Common myeloid progenitor, CD34-positive (primary cell): ENCODE measurements around the gene MRPL28.
A peak's percentile ranks its signal among the peaks of the same experiment; 100 is the strongest.

Experiments
- CTCF ChIA-PET: fragments of 350-600 bp; sonication (Branson Sonifier 250); formaldehyde crosslinking; loops from one replicate; lab custom pipeline; 2021; ENCODE audit warnings: antibody characterized with exemption; lab: Charles Lee
- POLR2A ChIA-PET: fragments of 350-600 bp; sonication (Branson Sonifier 250); formaldehyde crosslinking; loops from one replicate; lab custom pipeline; 2021; ENCODE audit warnings: antibody characterized with exemption; lab: Charles Lee
- DNase-seq, 3 donors: peaks; one replicate each; pipeline versions ENCODE4 v3.0.0 to v3.0.0-alpha.2; 2013
- H3K27ac ChIP-seq, 2 experiments: 1 replicate in 1 of 2; 2 replicates in 1 of 2; pipeline ENCODE4 v1.7.0; 2013; ENCODE audit warnings: inconsistent platforms in 2 of 2, low read length in 2 of 2, mild to moderate bottlenecking in 2 of 2, low read depth in 1 of 2, moderate library complexity in 1 of 2; ENCODE audit not compliant: severe bottlenecking in 2 of 2, insufficient read depth in 1 of 2, poor library complexity in 1 of 2
- H3K27me3 ChIP-seq, 5 experiments: replicated peaks in 2 of 5; 1 replicate in 3 of 5; 2 replicates in 2 of 5; pipeline versions ENCODE4 v1.6.1 to v1.7.0; 2013; ENCODE audit warnings: low read length in 4 of 5, mild to moderate bottlenecking in 2 of 5, moderate library complexity in 2 of 5, inconsistent platforms in 1 of 5; ENCODE audit not compliant: insufficient read depth in 5 of 5, control insufficient read depth in 4 of 5
- H3K36me3 ChIP-seq, 4 experiments: 1 replicate in 2 of 4; 2 replicates in 2 of 4; pipeline versions ENCODE4 v1.6.1 to v1.7.0; 2013; ENCODE audit warnings: low read length in 3 of 4, control low read depth in 1 of 4, mild to moderate bottlenecking in 1 of 4; ENCODE audit not compliant: control insufficient read depth in 4 of 4, insufficient read depth in 4 of 4
- H3K4me1 ChIP-seq, 4 experiments: 1 replicate in 3 of 4; 2 replicates in 1 of 4; pipeline versions ENCODE4 v1.6.1 to v1.7.1; 2013; ENCODE audit warnings: low read length in 3 of 4, mild to moderate bottlenecking in 3 of 4, control low read depth in 1 of 4, inconsistent platforms in 1 of 4, moderate library complexity in 1 of 4; ENCODE audit not compliant: control insufficient read depth in 4 of 4, insufficient read depth in 4 of 4; ENCODE audit errors: control extremely low read depth in 1 of 4
- H3K4me3 ChIP-seq, 7 experiments: 1 replicate in 4 of 7; 2 replicates in 3 of 7; pipeline versions ENCODE4 v1.5.1 to v1.7.0; 2013; ENCODE audit warnings: mild to moderate bottlenecking in 7 of 7, low read length in 6 of 7, moderate library complexity in 6 of 7, inconsistent platforms in 2 of 7, low read depth in 2 of 7, control low read depth in 1 of 7; ENCODE audit not compliant: insufficient read depth in 4 of 7, control insufficient read depth in 1 of 7; ENCODE audit errors: extremely low read depth in 1 of 7
- H3K9me3 ChIP-seq, 5 experiments: 1 replicate in 4 of 5; 2 replicates in 1 of 5; pipeline versions ENCODE4 v1.6.1 to v1.7.1; 2013; ENCODE audit warnings: low read length in 4 of 5, mild to moderate bottlenecking in 2 of 5, inconsistent platforms in 1 of 5, low read depth in 1 of 5, moderate library complexity in 1 of 5; ENCODE audit not compliant: control insufficient read depth in 4 of 5, insufficient read depth in 2 of 5; ENCODE audit errors: control extremely low read depth in 1 of 5
- WGBS: methylation state at CpG from one replicate; pipeline ENCODE4 v1.1.5; 2013; ENCODE audit not compliant: insufficient coverage; 5-methylcytosine and 5-hydroxymethylcytosine counted together

MRPL28 gene

GRCh38 chr16:359067-359763, 11.1 kb downstream of the MRPL28 start:
- peaks cover 0 to 15% (median 8%) of the 10 kb centered on the region in 4 experiments for H3K4me1 ChIP-seq
- H3K27ac ChIP-seq, result no peak overlapping the region
- no peak overlapping the region for H3K4me3 ChIP-seq
- 96% methylated on average over 13 of the region's 19 CpGs for WGBS
- H3K27me3 ChIP-seq, result peaks cover 0 to 9% (median 0%) of the 10 kb centered on the region in 5 experiments
- POLR2A ChIA-PET, result no interaction called here
- no peaks in the 10 kb centered on the region for H3K9me3 ChIP-seq
- no peak for DNase-seq
- no peaks in the 10 kb centered on the region for H3K36me3 ChIP-seq
- CTCF ChIA-PET, result no interaction called here

- DNase-seq, result no peak
- peaks cover 0 to 23% (median 15%) of the 10 kb centered on the region in 4 experiments for H3K4me1 ChIP-seq
- no peak overlapping the region for H3K4me3 ChIP-seq
- H3K9me3 ChIP-seq, result no peaks in the 10 kb centered on the region
- WGBS, result 97% methylated on average over 9 of the region's 12 CpGs
- ChIA-PET CTCF (interaction anchor here (1.2 to 1.3 kb wide), 2 partner anchors 9 to 48 kb away, joined by 3 to 4 read pairs; no protein-coding TSS in a partner anchor), POLR2A (no interaction called here)
- H3K27me3 ChIP-seq, result no peaks in the 10 kb centered on the region
- no peak overlapping the region for H3K27ac ChIP-seq
- no peaks in the 10 kb centered on the region for H3K36me3 ChIP-seq
Observed at GRCh38 chr16:356741-357140, 13.6 kb downstream of the MRPL28 start.

- DNase-seq, result peak in 2 of 3 donors; percentile 20 to 30
- Histone ChIP-seq H3K9me3 (no peaks in the 10 kb centered on the region), H3K27me3 (no peaks in the 10 kb centered on the region), H3K4me1 (peaks cover 0 to 32% (median 26%) of the 10 kb centered on the region in 4 experiments), H3K27ac (no peak overlapping the region), H3K36me3 (peaks cover 0 to 6% (median 2%) of the 10 kb centered on the region in 4 experiments), H3K4me3 (no peak overlapping the region)
- POLR2A ChIA-PET, result interaction anchor here (1.1 kb wide), 1 partner anchor 29 kb away, joined by 3 read pairs; no protein-coding TSS in a partner anchor
- WGBS, result 45% methylated on average over 10 of the region's 10 CpGs
- CTCF ChIA-PET, result interaction anchor here (1.8 kb wide), 1 partner anchor 290 kb away, joined by 4 read pairs; no protein-coding TSS in a partner anchor
Observed at GRCh38 chr16:354971-355461, 15.3 kb downstream of the MRPL28 start.

- Histone ChIP-seq H3K27ac (no peak overlapping the region), H3K36me3 (peaks cover 0 to 11% (median 4%) of the 10 kb centered on the region in 4 experiments), H3K4me3 (no peak overlapping the region), H3K9me3 (no peaks in the 10 kb centered on the region), H3K27me3 (no peaks in the 10 kb centered on the region), H3K4me1 (peaks cover 0 to 32% (median 26%) of the 10 kb centered on the region in 4 experiments)
- WGBS, result 98% methylated on average over 11 of the region's 12 CpGs
- ChIA-PET POLR2A (interaction anchor here (1.1 kb wide), 1 partner anchor 29 kb away, joined by 3 read pairs; no protein-coding TSS in a partner anchor), CTCF (interaction anchor here (0.6 to 1.8 kb wide), 2 partner anchors 126 to 289 kb away, joined by 3 to 4 read pairs; no protein-coding TSS in a partner anchor)
- DNase-seq, result no peak
Observed at GRCh38 chr16:354291-354881, 16.0 kb downstream of the MRPL28 start.

DNA sequence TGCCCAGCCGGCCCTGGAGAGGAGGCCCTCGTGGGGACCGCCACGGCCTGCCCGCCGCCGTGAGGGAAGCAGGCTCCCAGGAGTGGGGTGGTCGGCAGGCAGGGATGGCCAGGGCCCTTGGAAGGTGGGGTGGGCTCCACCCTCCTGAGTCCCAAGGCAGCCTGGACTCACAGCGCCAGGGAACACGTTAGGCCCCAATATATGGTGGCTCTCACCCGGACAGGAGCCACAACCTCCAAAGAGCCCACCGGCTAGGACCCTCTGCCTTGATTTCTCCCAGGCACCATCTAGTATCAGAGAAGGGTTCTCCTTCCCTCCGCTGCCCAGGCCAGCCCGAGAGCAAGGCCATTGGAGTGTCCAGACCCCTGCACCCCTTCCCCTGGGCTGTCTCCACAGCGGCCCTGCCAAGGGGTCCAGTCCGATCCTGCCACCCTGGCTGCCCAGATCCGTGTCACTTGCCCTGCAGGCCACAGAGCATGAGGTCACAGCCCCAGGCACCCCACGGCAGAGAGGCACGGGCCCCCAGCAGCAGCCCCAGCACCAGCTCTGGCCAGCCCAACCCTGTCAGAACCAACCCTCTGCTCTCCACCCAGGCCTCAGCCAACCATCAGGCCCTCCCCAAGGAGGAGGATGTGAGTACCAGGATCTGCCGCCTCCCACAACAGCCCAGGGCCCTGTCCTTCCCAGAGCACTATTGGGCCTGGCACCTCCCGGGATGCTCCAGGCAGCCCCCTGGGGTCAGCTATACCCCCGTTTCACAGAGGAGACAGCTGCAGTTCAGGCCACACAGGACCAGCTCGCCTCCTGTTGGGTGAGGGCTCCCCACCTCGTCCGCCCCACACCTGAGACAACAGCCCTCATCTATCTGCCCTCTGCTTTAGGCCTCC, 16.7 kb downstream of the MRPL28 start:
- Histone ChIP-seq H3K4me1 (peaks cover 0 to 36% (median 26%) of the 10 kb centered on the region in 4 experiments), H3K9me3 (no peaks in the 10 kb centered on the region), H3K4me3 (peak overlapping the region in 5 of 7 experiments; percentile 38 to 66 (median 59)), H3K27me3 (no peaks in the 10 kb centered on the region), H3K36me3 (peaks cover 0 to 12% (median 5%) of the 10 kb centered on the region in 4 experiments), H3K27ac (no peak overlapping the region)
- DNase-seq, result no peak
- POLR2A ChIA-PET, result no interaction called here
- CTCF ChIA-PET, result interaction anchor here (1.8 kb wide), 1 partner anchor 288 kb away, joined by 4 read pairs; no protein-coding TSS in a partner anchor
- WGBS, result 91% methylated on average over 17 of the region's 25 CpGs

DNA sequence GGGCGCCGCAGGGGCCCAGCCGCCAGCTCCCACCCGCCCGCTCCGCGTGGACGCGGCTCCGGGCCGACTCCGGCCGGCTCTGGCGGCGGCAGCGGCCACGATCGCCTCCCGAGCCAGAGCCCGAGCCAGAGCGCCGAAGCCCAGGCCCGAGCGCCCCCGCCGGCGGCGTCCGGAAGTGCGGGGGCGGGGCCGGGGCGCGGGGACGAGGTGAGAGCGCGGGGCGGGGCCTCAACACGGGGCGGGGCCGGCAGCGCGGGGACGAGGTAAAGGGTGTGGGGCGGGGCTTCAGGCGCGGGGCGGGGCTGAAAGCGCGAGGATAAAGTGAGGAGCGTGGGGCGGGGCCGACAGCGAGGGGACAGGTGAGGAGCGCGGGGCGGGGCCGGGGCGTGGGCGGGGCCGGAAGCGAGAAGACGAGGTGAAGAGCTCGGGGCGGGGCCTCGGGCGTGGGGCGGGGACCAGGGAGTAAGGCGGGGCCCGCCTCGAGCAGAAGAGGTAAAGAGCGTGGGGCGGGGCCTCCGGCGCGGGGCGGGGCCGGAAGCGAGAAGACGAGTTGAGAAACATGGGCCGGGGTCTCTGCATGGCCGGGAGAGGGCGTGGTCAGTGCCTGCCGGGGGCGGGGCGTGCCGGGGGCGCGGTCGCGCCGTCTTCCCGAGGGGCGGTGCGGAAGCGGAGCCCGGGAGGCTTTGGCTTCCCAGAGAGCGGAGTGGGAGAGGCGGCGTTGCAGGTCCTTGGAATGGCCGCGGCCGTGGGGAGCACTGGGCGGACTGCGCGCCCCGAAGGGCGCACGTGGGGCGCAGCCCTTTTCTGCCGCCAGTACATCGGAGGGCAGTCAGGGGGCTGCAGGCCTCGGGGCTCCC, 17.6 kb downstream of the MRPL28 start, which contains the start of gene AXIN1:
Gene AXIN1, minus strand, starts transcription at position 177 of the 857 bp plus-strand sequence. CDS start 5,698 bp downstream, outside the sequence.
- ChIA-PET CTCF (no interaction called here), POLR2A (interaction anchor here (0.5 to 1.6 kb wide), 2 partner anchors 13 to 15 kb away, joined by 3 to 6 read pairs; no protein-coding TSS in a partner anchor)
- Histone ChIP-seq H3K36me3 (peaks cover 0 to 12% (median 5%) of the 10 kb centered on the region in 4 experiments), H3K27me3 (no peaks in the 10 kb centered on the region), H3K9me3 (no peaks in the 10 kb centered on the region), H3K4me1 (peaks cover 0 to 43% (median 29%) of the 10 kb centered on the region in 4 experiments), H3K4me3 (peak within 1 kb of the TSS; percentile 34 to 90 (median 67)), H3K27ac (peak within 1 kb of the TSS in 1 of 2 experiments; percentile 78)
- DNase-seq, result peak; percentile 92 to 96 (median 95)
- WGBS, result 2% methylated on average over 90 of the region's 113 CpGs
